ENCODE measurements around the gene FANCC.
"Not testable (repeated sequence)": the region's sequence is repeated elsewhere in the genome, so short reads cannot be mapped to it uniquely, and the experiment has no call there.

GRCh38 chr9:95203019-95203418 is 114.5 kb downstream of the FANCC start:
- TF ChIP-seq CTCF, POLR2A (IDR thresholded peaks at IDR 0.05): not testable (repeated sequence)
